H9 (cell line): ENCODE measurements around the gene BPGM. TPM values are rescaled to one million over a fixed set of nuclear protein-coding genes. Genes with fewer than 3 reads are reported as not detected.

Source experiments
- DNase-seq: peaks from one replicate; pipeline ENCODE4 v3.0.0-alpha.2; 2017
- H2AFZ ChIP-seq: one replicate; pipeline ENCODE4 v1.6.1; 2013; ENCODE audit warnings: mild to moderate bottlenecking, low read length, control low read depth, moderate library complexity
- H2AK5ac ChIP-seq: 2 replicates; pipeline ENCODE4 v1.6.1; 2013; ENCODE audit warnings: low read length, control low read depth, mixed read lengths; ENCODE audit not compliant: insufficient read length
- H2BK120ac ChIP-seq: one replicate; pipeline ENCODE4 v1.6.1; 2013; ENCODE audit warnings: low read depth, mild to moderate bottlenecking, low read length, control low read depth, inconsistent platforms; ENCODE audit not compliant: poor library complexity, severe bottlenecking
- H2BK12ac ChIP-seq: 2 replicates; pipeline ENCODE4 v1.6.1; 2013; ENCODE audit warnings: low read length, control low read depth, mixed read lengths, low read depth; ENCODE audit not compliant: insufficient read length
- H2BK15ac ChIP-seq: 2 replicates; pipeline ENCODE4 v1.6.1; 2013; ENCODE audit warnings: low read depth, low read length, control low read depth
- H2BK20ac ChIP-seq: one replicate; pipeline ENCODE4 v1.6.1; 2013; ENCODE audit warnings: low read depth, mild to moderate bottlenecking, low read length, control low read depth, inconsistent platforms; ENCODE audit not compliant: poor library complexity, severe bottlenecking
- H2BK5ac ChIP-seq: 2 replicates; pipeline ENCODE4 v1.6.1; 2013; ENCODE audit warnings: low read length, control low read depth, mixed read lengths; ENCODE audit not compliant: insufficient read length
- H3K14ac ChIP-seq: 2 replicates; pipeline ENCODE4 v1.6.1; 2013; ENCODE audit warnings: low read length, control low read depth; ENCODE audit not compliant: insufficient read depth
- H3K18ac ChIP-seq: 2 replicates; pipeline ENCODE4 v1.6.1; 2013; ENCODE audit warnings: low read depth, mild to moderate bottlenecking, mixed read lengths, low read length, control low read depth; ENCODE audit not compliant: insufficient read length
- H3K23ac ChIP-seq: 2 replicates; pipeline ENCODE4 v1.6.1; 2013; ENCODE audit warnings: low read length, control low read depth, mixed read lengths, low read depth; ENCODE audit not compliant: insufficient read length
- H3K23me2 ChIP-seq: 2 replicates; pipeline ENCODE4 v1.6.1; 2013; ENCODE audit warnings: low read depth, mild to moderate bottlenecking, mixed read lengths, low read length, control low read depth; ENCODE audit not compliant: insufficient read length, poor library complexity, severe bottlenecking
- H3K27ac ChIP-seq: 2 replicates; pipeline ENCODE4 v1.5.1; 2013; ENCODE audit warnings: low read length, control low read depth, mixed read lengths, low read depth; ENCODE audit not compliant: insufficient read length
- H3K27me3 ChIP-seq: 2 replicates; pipeline ENCODE4 v1.6.1; 2013; ENCODE audit warnings: low read length, control low read depth, inconsistent platforms; ENCODE audit not compliant: insufficient read depth
- H3K4ac ChIP-seq: 2 replicates; pipeline ENCODE4 v1.6.1; 2013; ENCODE audit warnings: low read depth, mild to moderate bottlenecking, control low read depth, inconsistent platforms, low read length, moderate library complexity
- H3K4me1 ChIP-seq: 2 replicates; pipeline ENCODE4 v1.6.1; 2013; ENCODE audit warnings: low read length, control low read depth, inconsistent platforms; ENCODE audit not compliant: insufficient read depth
- H3K4me2 ChIP-seq: 2 replicates; pipeline ENCODE4 v1.6.1; 2013; ENCODE audit warnings: low read length, control low read depth, mixed read lengths; ENCODE audit not compliant: insufficient read length, insufficient read depth
- H3K56ac ChIP-seq: 2 replicates; pipeline ENCODE4 v1.6.1; 2013; ENCODE audit warnings: low read depth, mild to moderate bottlenecking, mixed read lengths, low read length, control low read depth; ENCODE audit not compliant: insufficient read length
- H3K79me1 ChIP-seq: 2 replicates; pipeline ENCODE4 v1.6.1; 2013; ENCODE audit warnings: low read depth, mild to moderate bottlenecking, moderate library complexity, low read length, control low read depth, inconsistent platforms; ENCODE audit not compliant: insufficient read depth, poor library complexity, severe bottlenecking
- H3K79me2 ChIP-seq: 2 replicates; pipeline ENCODE4 v1.6.1; 2013; ENCODE audit warnings: low read length, control low read depth, inconsistent platforms; ENCODE audit not compliant: insufficient read depth
- H3K9ac ChIP-seq: 2 replicates; pipeline ENCODE4 v1.6.1; 2013; ENCODE audit warnings: low read length, control low read depth, mixed read lengths; ENCODE audit not compliant: insufficient read length; ENCODE audit errors: extremely low read depth
- H3K9me3 ChIP-seq: one replicate; pipeline ENCODE4 v1.6.1; 2013; ENCODE audit warnings: low read depth, low read length, inconsistent platforms; ENCODE audit not compliant: control insufficient read depth
- H3T11ph ChIP-seq: one replicate; pipeline ENCODE4 v1.6.1; 2013; ENCODE audit warnings: mild to moderate bottlenecking, low read length, control low read depth, inconsistent platforms
- H4K20me1 ChIP-seq: one replicate; pipeline ENCODE4 v1.6.1; 2013; ENCODE audit not compliant: control insufficient read depth, insufficient read length, insufficient read depth
- H4K5ac ChIP-seq: 2 replicates; pipeline ENCODE4 v1.6.1; 2013; ENCODE audit warnings: low read depth, mild to moderate bottlenecking, mixed read lengths, low read length, control low read depth; ENCODE audit not compliant: insufficient read length
- H4K8ac ChIP-seq: replicated peaks from 2 replicates; pipeline ENCODE4 v1.6.1; 2013; ENCODE audit warnings: low read length, control low read depth, mixed read lengths, low read depth; ENCODE audit not compliant: insufficient read length
- H4K91ac ChIP-seq: 2 replicates; pipeline ENCODE4 v1.6.1; 2013; ENCODE audit warnings: low read depth, mild to moderate bottlenecking, moderate library complexity, mixed read lengths, low read length, control low read depth; ENCODE audit not compliant: insufficient read length
- H3K27ac Mint-ChIP-seq, 3 experiments: 2 replicates in 2 of 3; 3 replicates in 1 of 3; pipeline ENCODE4 v1.8.0; 2020 to 2021; ENCODE audit warnings: mixed read lengths in 3 of 3, mild to moderate bottlenecking in 1 of 3, moderate library complexity in 1 of 3
- H3K27me3 Mint-ChIP-seq: 2 replicates; pipeline ENCODE4 v1.8.0; 2021; ENCODE audit warnings: low read depth, mild to moderate bottlenecking, moderate library complexity, mixed read lengths
- H3K36me3 Mint-ChIP-seq, 3 experiments: 2 replicates in 2 of 3; 3 replicates in 1 of 3; pipeline ENCODE4 v1.8.0; 2020 to 2021; ENCODE audit warnings: low read depth in 3 of 3, mixed read lengths in 3 of 3; ENCODE audit not compliant: insufficient read depth in 1 of 3
- H3K4me1 Mint-ChIP-seq, 2 experiments: 2 replicates each; pipeline ENCODE4 v1.8.0; 2020; ENCODE audit warnings: mixed read lengths in 2 of 2
- H3K4me3 Mint-ChIP-seq, 2 experiments: 2 replicates in 1 of 2; 3 replicates in 1 of 2; pipeline ENCODE4 v1.8.0; 2020 to 2021; ENCODE audit warnings: mild to moderate bottlenecking in 2 of 2, mixed read lengths in 2 of 2, moderate library complexity in 1 of 2
- H3K9me3 Mint-ChIP-seq, 2 experiments: 2 replicates in 1 of 2; 3 replicates in 1 of 2; pipeline ENCODE4 v1.8.0; 2020; ENCODE audit warnings: mild to moderate bottlenecking in 2 of 2, mixed read lengths in 2 of 2, moderate library complexity in 1 of 2
- CTCF ChIP-seq: fragments of 200-600 bp; sonication (generic); conservative IDR thresholded peaks from 3 replicates; pipeline ENCODE4 v1.8.0; 2021; ENCODE audit warnings: antibody characterized with exemption, mild to moderate bottlenecking
- WGBS: extraction: QIAGEN DNeasy Blood & Tissue Kit; methylation state at CpG from one replicate; pipeline ENCODE4 v1.1.7; 2013; ENCODE audit warnings: missing lambda C conversion rate, low lambda C conversion rate, mixed read lengths; ENCODE audit not compliant: insufficient read length; ENCODE audit errors: extremely low coverage; 5-methylcytosine and 5-hydroxymethylcytosine counted together
- total RNA-seq: library from RNA; stranded (reverse); gene quantifications from 2 replicates; pipeline ENCODE4 v1.2.1, GENCODE V29; 2021

The BPGM gene
- total RNA-seq, 1 experiment from 2014 or later = 14.4 TPM

GRCh38 chr7:134718211-134718875 lies 71.7 kb downstream of the BPGM start:
- no peak overlapping the region for H3K9ac ChIP-seq
- H3T11ph ChIP-seq = no peak overlapping the region
- H4K91ac ChIP-seq = no peak overlapping the region
- no peak overlapping the region for H2AFZ ChIP-seq
- no peak overlapping the region for H3K56ac ChIP-seq
- H3K27ac Mint-ChIP-seq = no peak overlapping the region
- H3K4me1 ChIP-seq = no peaks in the 10 kb centered on the region
- TF ChIP-seq CTCF = no peak
- H3K27ac ChIP-seq = no peak overlapping the region
- no peak overlapping the region for H2BK15ac ChIP-seq
- H3K79me2 ChIP-seq = no peaks in the 10 kb centered on the region
- H3K4me2 ChIP-seq = no peak overlapping the region
- H3K36me3 Mint-ChIP-seq = no peaks in the 10 kb centered on the region
- H3K18ac ChIP-seq = no peak overlapping the region
- H4K20me1 ChIP-seq = no peaks in the 10 kb centered on the region
- no peak overlapping the region for H2BK12ac ChIP-seq
- H2BK120ac ChIP-seq = no peak overlapping the region
- no peak for DNase-seq
- no peak overlapping the region for H3K23ac ChIP-seq
- no CpG with 5 or more reads among the region's 2 CpGs for WGBS
- no peaks in the 10 kb centered on the region for H3K23me2 ChIP-seq
- H3K4ac ChIP-seq = no peak overlapping the region
- H3K27me3 Mint-ChIP-seq = peaks cover 3% of the 10 kb centered on the region; the same call in 1 of the 2 replicates
- no peak overlapping the region for H2BK5ac ChIP-seq
- H3K9me3 Mint-ChIP-seq = no peaks in the 10 kb centered on the region
- no peak overlapping the region for H3K4me3 Mint-ChIP-seq
- no peak overlapping the region for H2AK5ac ChIP-seq
- H3K14ac ChIP-seq = no peak overlapping the region
- H3K9me3 ChIP-seq = no peaks in the 10 kb centered on the region
- no peak overlapping the region for H4K5ac ChIP-seq
- H3K4me1 Mint-ChIP-seq = no peaks in the 10 kb centered on the region
- no peak overlapping the region for H4K8ac ChIP-seq
- no peaks in the 10 kb centered on the region for H3K79me1 ChIP-seq
- H3K27me3 ChIP-seq = no peaks in the 10 kb centered on the region
- H2BK20ac ChIP-seq = no peak overlapping the region
